Heart left ventricle (tissue), 13 donors: ENCODE data around the gene ARHGEF3.

Source experiments
- CTCF ChIP-seq, 12 donors: fragments of 200-600 bp; sonication (generic) in 4 of 12; IDR thresholded peaks; one replicate each; pipeline versions ENCODE4 v1.5.0 to v1.8.0; 2018 to 2022; ENCODE audit warnings: antibody characterized with exemption in 12 of 12, mild to moderate bottlenecking in 5 of 12
- POLR2A ChIP-seq, 2 donors: fragments of 450-650 bp; IDR thresholded peaks; one replicate each; pipeline ENCODE4 v1.6.1; 2017; ENCODE audit warnings: antibody characterized with exemption in 2 of 2, mild to moderate bottlenecking in 2 of 2, moderate library complexity in 2 of 2
- donor health status: ischemic (EF 13 %, LVEDD 7.1; RV severe dilation, severe dysfunction).
- donor health status: DM: no; HTN: yes; CAD: no.
- donor health status: DM: no; HTN: no; CAD: no.
- donor health status: ischemic (EF 25% LVEDD 6.9; RV normal size, moderate dysfunction).
- donor health status: ischemic (EF 25% LVEDD 5.7; RV mildly dilated, moderate dysfunction).
- donor health status: ischemic (EF 35%, LVEDD 5.7; RV mildly dilated, moderate dysfunction).
- donor health status: nonischemic (EF 11% LVEDD 7.7; RV severe dilation, severe dysfunction).
- donor health status: DM: yes; HTN: yes; CAD: no.
- donor health status: PGD.
- donor health status: ischemic (EF 29% LVEDD 5.4; RV normal size, mild dysfunction).
- donor health status: nonischemic (EF 23%, LVEDD 6.1; RV moderate dilation, normal function).

GRCh38 chr3:56818156-56818985, 16.6 kb upstream of the ARHGEF3 start:
- TF ChIP-seq POLR2A (IDR thresholded peaks at IDR 0.05) (no peak), CTCF (IDR thresholded peaks at IDR 0.05) (no peak)
